A673 (cell line): ENCODE measurements around the gene TMEM54. TPM values are rescaled to one million over a fixed set of nuclear protein-coding genes. Genes with fewer than 3 reads are reported as not detected.

Experiments used
- BruUV-seq: library from RNA; stranded (reverse); fragments of 400-500 nt; replicated peaks from 2 replicates; lab custom pipeline; 2021; lab: Mats Ljungman, UMichigan
- CTCF ChIA-PET: fragments of 300-600 bp; sonication (Branson Sonifier 250); formaldehyde crosslinking; loops from one replicate; lab custom pipeline; 2022; ENCODE audit warnings: antibody characterized with exemption; lab: Charles Lee
- POLR2A ChIA-PET: fragments of 300-600 bp; sonication (Branson Sonifier 250); formaldehyde crosslinking; loops from one replicate; lab custom pipeline; 2022; ENCODE audit warnings: antibody characterized with exemption; ENCODE audit not compliant: low non-redundant PET; lab: Charles Lee
- DNase-seq: peaks from one replicate; pipeline ENCODE4 v3.0.0-alpha.2; 2015; ENCODE audit warnings: low spot score
- H3K27ac ChIP-seq: fragments of 200-600 bp; sonication (generic); 2 replicates; pipeline ENCODE4 v1.5.1; 2016; ENCODE audit warnings: mixed run types, low read depth, mild to moderate bottlenecking, mixed read lengths, antibody characterized with exemption, low read length; ENCODE audit not compliant: poor library complexity, severe bottlenecking
- H3K27me3 ChIP-seq: fragments of 200-600 bp; sonication (generic); replicated peaks from 2 replicates; pipeline ENCODE4 v1.6.1; 2017; ENCODE audit warnings: mixed run types, low read depth, mild to moderate bottlenecking, mixed read lengths, antibody characterized with exemption, low read length; ENCODE audit not compliant: insufficient read depth, poor library complexity
- H3K36me3 ChIP-seq: fragments of 200-600 bp; sonication (generic); 2 replicates; pipeline ENCODE4 v1.6.1; 2016; ENCODE audit warnings: mixed run types, mild to moderate bottlenecking, mixed read lengths, antibody characterized with exemption, low read length; ENCODE audit not compliant: insufficient read depth, poor library complexity, severe bottlenecking
- H3K4me1 ChIP-seq: fragments of 200-600 bp; sonication (generic); 2 replicates; pipeline ENCODE4 v1.6.1; 2017; ENCODE audit warnings: mixed run types, mild to moderate bottlenecking, mixed read lengths, antibody characterized with exemption, low read length; ENCODE audit not compliant: insufficient read depth, poor library complexity, severe bottlenecking
- H3K4me3 ChIP-seq: fragments of 200-600 bp; sonication (generic); 2 replicates; pipeline ENCODE4 v1.5.1; 2016; ENCODE audit warnings: low read depth, mixed run types, mild to moderate bottlenecking, mixed read lengths, low read length; ENCODE audit not compliant: poor library complexity, severe bottlenecking
- H3K9me3 ChIP-seq: fragments of 200-600 bp; sonication (generic); 2 replicates; pipeline ENCODE4 v1.6.1; 2016; ENCODE audit warnings: mixed run types, low read depth, mild to moderate bottlenecking, mixed read lengths, antibody characterized with exemption, low read length; ENCODE audit not compliant: poor library complexity, severe bottlenecking
- CTCF ChIP-seq: fragments of 300-800, 200-600 bp; sonication (generic); conservative IDR thresholded peaks from 2 replicates; pipeline ENCODE4 v1.5.1; 2017; ENCODE audit warnings: low read depth, mild to moderate bottlenecking, antibody characterized with exemption, low read length, moderate library complexity, mixed read lengths
- EZH2 ChIP-seq: fragments of 200-600 bp; sonication (generic); IDR thresholded peaks from 2 replicates; pipeline ENCODE4 v1.6.1; 2017; ENCODE audit warnings: borderline replicate concordance, low read depth, mild to moderate bottlenecking, mixed read lengths, antibody characterized with exemption, low read length; ENCODE audit not compliant: poor library complexity, severe bottlenecking
- intact Hi-C: fragments of 100-400 bp; cut with micrococcal nuclease; formaldehyde crosslinking; loops from one replicate; pipeline ENCODE4 v1.10.0; 2022; ENCODE audit not compliant: unreplicated experiment
- total RNA-seq: library from RNA; stranded (reverse); gene quantifications from 2 replicates; pipeline ENCODE4 v1.2.3, GENCODE V29; 2021

The TMEM54 gene
- total RNA-seq, 1 experiment from 2014 or later: 3.2 TPM

- DNase-seq: no peak
- no peaks in the 10 kb centered on the region for H3K4me1 ChIP-seq
- H3K27me3 ChIP-seq: no peaks in the 10 kb centered on the region
- H3K27ac ChIP-seq: no peak overlapping the region
- no TSS peak for BruUV-seq
- peaks cover 22% of the 10 kb centered on the region for H3K36me3 ChIP-seq
- intact Hi-C loops: no loop called here
- H3K4me3 ChIP-seq: no peak overlapping the region
- ChIA-PET CTCF (no interaction called here), POLR2A (no interaction called here)
- TF ChIP-seq EZH2: no peak
- TF ChIP-seq CTCF: no peak
- no peaks in the 10 kb centered on the region for H3K9me3 ChIP-seq
These were observed 52.7 kb downstream of the TMEM54 start for GRCh38 chr1:32848354-32849063.

Other genes starting within 250 kb of the TMEM54 start
- gene SYNC, start 198.6 kb downstream of the TMEM54 start, total RNA-seq: 0.71 TPM in 1 of 2 replicates, not detected in the other
- gene YARS1, start 84.0 kb downstream of the TMEM54 start, total RNA-seq: 262 and 299 TPM in 2 replicates
- gene S100PBP, start 83.7 kb downstream of the TMEM54 start, total RNA-seq: 66.1 and 69.3 TPM in 2 replicates
- gene FNDC5, start 30.5 kb downstream of the TMEM54 start, total RNA-seq: 1.2 and 1.3 TPM in 2 replicates
- gene HPCA, start 14.9 kb downstream of the TMEM54 start, total RNA-seq: 0.69 and 0.98 TPM in 2 replicates
- gene RNF19B, start 63.4 kb upstream of the TMEM54 start, total RNA-seq: 14.3 and 14.5 TPM in 2 replicates
- gene AK2, start 135.5 kb upstream of the TMEM54 start, total RNA-seq: 196 and 208 TPM in 2 replicates
- 3.6 and 4.6 TPM in 2 replicates for gene AZIN2, start 179.8 kb upstream of the TMEM54 start, total RNA-seq